Measurements from ENCODE around the gene FMNL3.

GRCh38 chr12:49730050-49730449 lies 22.8 kb upstream of the FMNL3 start:
- TF ChIP-seq CTCF (IDR thresholded peaks at IDR 0.05) (no peak), POLR2A (IDR thresholded peaks at IDR 0.05) (no peak)

Data from right lobe of liver (tissue), 4 donors.